HepG2 (cell line): ENCODE results near the gene UAP1L1. TPM values are rescaled to one million over a fixed set of nuclear protein-coding genes. Genes with fewer than 3 reads are reported as not detected.

ENCODE experiments used
- DDIT3 ChIP-seq: sonication (generic); formaldehyde crosslinking; IDR thresholded peaks from 2 replicates; pipeline ENCODE4 v1.4.0; 2020; ENCODE audit warnings: mild to moderate bottlenecking, missing genetic modification reagents
- DR1 ChIP-seq: sonication (generic); formaldehyde crosslinking; IDR thresholded peaks from 2 replicates; pipeline ENCODE4 v1.8.0; 2021; ENCODE audit warnings: mild to moderate bottlenecking, missing genetic modification reagents, inconsistent platforms
- FOXA3 ChIP-seq: IDR thresholded peaks from 2 replicates; pipeline ENCODE4 v1.6.1; 2016; ENCODE audit warnings: missing genetic modification reagents, missing compliant biosample characterization
- FOXK1 ChIP-seq: sonication (generic); formaldehyde crosslinking; IDR thresholded peaks from 2 replicates; pipeline ENCODE4 v1.4.0; 2020; ENCODE audit warnings: low read depth, missing genetic modification reagents, borderline replicate concordance
- GATAD1 ChIP-seq: IDR thresholded peaks from 2 replicates; pipeline ENCODE4 v1.6.1; 2016; ENCODE audit warnings: missing genetic modification reagents, missing compliant biosample characterization
- HMGXB4 ChIP-seq, 2 experiments: sonication (generic) in 1 of 2; formaldehyde crosslinking in 1 of 2; IDR thresholded peaks; 2 replicates each; pipeline versions ENCODE4 v1.4.0 to v1.6.1; 2018 to 2020; ENCODE audit warnings: missing genetic modification reagents in 2 of 2, borderline replicate concordance in 1 of 2, low read depth in 1 of 2, mild to moderate bottlenecking in 1 of 2, missing biosample characterization in 1 of 2
- HNF1B ChIP-seq: sonication (generic); formaldehyde crosslinking; IDR thresholded peaks from 2 replicates; pipeline ENCODE4 v1.5.1; 2020; ENCODE audit warnings: mild to moderate bottlenecking, moderate library complexity, missing genetic modification reagents
- IRF2 ChIP-seq: IDR thresholded peaks from 2 replicates; pipeline ENCODE4 v1.6.1; 2018; ENCODE audit warnings: missing genetic modification reagents, missing compliant biosample characterization
- NFE2 ChIP-seq: sonication (generic); formaldehyde crosslinking; IDR thresholded peaks from 2 replicates; pipeline ENCODE4 v1.4.0; 2020; ENCODE audit warnings: missing genetic modification reagents
- TCF7 ChIP-seq: sonication (generic); IDR thresholded peaks from 2 replicates; pipeline ENCODE4 v1.6.1; 2016; ENCODE audit warnings: antibody characterized with exemption, low read depth
- THAP8 ChIP-seq: sonication (generic); formaldehyde crosslinking; IDR thresholded peaks from 2 replicates; pipeline ENCODE4 v1.5.1; 2020; ENCODE audit warnings: missing genetic modification reagents, mild to moderate bottlenecking, borderline replicate concordance
- WIZ ChIP-seq: sonication (generic); formaldehyde crosslinking; IDR thresholded peaks from 2 replicates; pipeline ENCODE4 v1.5.1; 2020; ENCODE audit warnings: mild to moderate bottlenecking, missing genetic modification reagents
- ZEB1 ChIP-seq: IDR thresholded peaks from 2 replicates; pipeline ENCODE4 v1.6.1; 2012; ENCODE audit warnings: mild to moderate bottlenecking, low read depth, inconsistent platforms; ENCODE audit not compliant: insufficient replicate concordance
- ZGPAT ChIP-seq: IDR thresholded peaks from 2 replicates; pipeline ENCODE4 v1.6.1; 2016; ENCODE audit warnings: mild to moderate bottlenecking
- ZMAT5 ChIP-seq: sonication (generic); formaldehyde crosslinking; IDR thresholded peaks from 2 replicates; pipeline ENCODE4 v1.5.0; 2020; ENCODE audit warnings: mild to moderate bottlenecking, low read depth, missing genetic modification reagents, borderline replicate concordance
- ZNF232 ChIP-seq: sonication (generic); formaldehyde crosslinking; IDR thresholded peaks from 2 replicates; pipeline ENCODE4 v1.4.0; 2020; ENCODE audit warnings: missing genetic modification reagents, borderline replicate concordance
- ZNF543 ChIP-seq: sonication (generic); formaldehyde crosslinking; IDR thresholded peaks from 2 replicates; pipeline ENCODE4 v1.4.0; 2020; ENCODE audit warnings: mild to moderate bottlenecking, missing genetic modification reagents
- ZNF546 ChIP-seq: sonication (generic); formaldehyde crosslinking; conservative IDR thresholded peaks from 2 replicates; pipeline ENCODE4 v1.8.1; 2023; ENCODE audit warnings: mild to moderate bottlenecking, missing genetic modification reagents
- ZNF644 ChIP-seq: IDR thresholded peaks from 2 replicates; pipeline ENCODE4 v1.6.1; 2016; ENCODE audit warnings: low read depth
- ZNF670 ChIP-seq: sonication (generic); formaldehyde crosslinking; IDR thresholded peaks from 2 replicates; pipeline ENCODE4 v1.8.0; 2022; ENCODE audit warnings: mild to moderate bottlenecking, missing genetic modification reagents, borderline replicate concordance
- ZNF724P ChIP-seq: sonication (generic); formaldehyde crosslinking; IDR thresholded peaks from 2 replicates; pipeline ENCODE4 v1.8.0; 2022; ENCODE audit warnings: missing genetic modification reagents, borderline replicate concordance
- ZNF83 ChIP-seq: sonication (generic); formaldehyde crosslinking; IDR thresholded peaks from 2 replicates; pipeline ENCODE4 v1.4.0; 2020; ENCODE audit warnings: missing genetic modification reagents, mild to moderate bottlenecking, borderline replicate concordance
- ZSCAN22 ChIP-seq: sonication (generic); formaldehyde crosslinking; IDR thresholded peaks from 2 replicates; pipeline ENCODE4 v1.4.0; 2020; ENCODE audit warnings: mild to moderate bottlenecking, missing genetic modification reagents
- polyA plus RNA-seq, 8 experiments: library from polyadenylated mRNA; depleted of rRNA in 3 of 8; stranded (reverse) in 7 of 8; unstranded in 1 of 8; fragments of >200 nt; fragmentation: Illumina TruSeq in 4 of 8; extraction: Trizol in 4 of 8; gene quantifications; 2 replicates each; pipeline versions ENCODE4 v1.2.1 to v1.2.3, GENCODE V29; 2011 to 2016; ENCODE audit warnings: low read depth in 4 of 8, missing spikeins in 1 of 8, mixed read lengths in 1 of 8; ENCODE audit not compliant: insufficient read depth in 1 of 8
- total RNA-seq, 5 experiments: library from RNA; depleted of rRNA; stranded (reverse); fragments of >200 nt; fragmentation: Illumina TruSeq; extraction: Trizol; gene quantifications; 2 replicates each; pipeline ENCODE4 v1.2.3, GENCODE V29; 2016; ENCODE audit warnings: low read depth in 1 of 5

UAP1L1 gene
- total and polyA plus RNA-seq, 2 of the 13 experiments (the other 11 are each of a cell fraction or from before 2014, with no cell fraction given), result 5.4 to 6.4 TPM

- TF ChIP-seq GATAD1 (CRISPR knock-in tag) (peak; percentile 86), ZNF546 (no peak; the same call in 1 of the 2 replicates), DR1 (CRISPR knock-in tag) (peak; percentile 68), NFE2 (CRISPR knock-in tag) (no peak), HNF1B (CRISPR knock-in tag) (peak; percentile 84), ZNF543 (CRISPR knock-in tag) (peak; percentile 71; the same call in 1 of the 2 replicates), ZNF724P (CRISPR knock-in tag) (0 out of 2 replicates have a peak, but pooled peaks have one; percentile 29), FOXK1 (CRISPR knock-in tag) (0 out of 2 replicates have a peak, but pooled peaks have one; percentile 34), THAP8 (0 out of 2 replicates have a peak, but pooled peaks have one; percentile 59), ZNF644 (no peak), IRF2 (peak; percentile 78), DDIT3 (CRISPR knock-in tag) (no peak), ZNF670 (no peak), ZGPAT (CRISPR knock-in tag) (peak; percentile 67; the same call in 1 of the 2 replicates), ZSCAN22 (CRISPR knock-in tag) (no peak), WIZ (CRISPR knock-in tag) (no peak), ZEB1 (no peak), FOXA3 (peak; percentile 40; the same call in 1 of the 2 replicates), TCF7 (no peak), ZMAT5 (CRISPR knock-in tag) (no peak), ZNF232 (peak; percentile 39; the same call in 1 of the 2 replicates), HMGXB4 (CRISPR knock-in tag; IDR thresholded peaks at IDR 0.05; ENCODE audit: borderline replicate concordance in 1 of 2, low read depth in 1 of 2) (peak; percentile 58 to 59; a peak in 2 of 4 replicates), ZNF83 (CRISPR knock-in tag) (no peak)
Observed at GRCh38 chr9:137129456-137130175, 52.3 kb downstream of the UAP1L1 start (continued).
